EH (cell line): ENCODE results near the gene CPXM2.

Experiments used
- DNase-seq: peaks from one replicate; pipeline ENCODE4 v3.0.0-alpha.2; 2015; ENCODE audit warnings: low read depth

CPXM2 gene

DNA sequence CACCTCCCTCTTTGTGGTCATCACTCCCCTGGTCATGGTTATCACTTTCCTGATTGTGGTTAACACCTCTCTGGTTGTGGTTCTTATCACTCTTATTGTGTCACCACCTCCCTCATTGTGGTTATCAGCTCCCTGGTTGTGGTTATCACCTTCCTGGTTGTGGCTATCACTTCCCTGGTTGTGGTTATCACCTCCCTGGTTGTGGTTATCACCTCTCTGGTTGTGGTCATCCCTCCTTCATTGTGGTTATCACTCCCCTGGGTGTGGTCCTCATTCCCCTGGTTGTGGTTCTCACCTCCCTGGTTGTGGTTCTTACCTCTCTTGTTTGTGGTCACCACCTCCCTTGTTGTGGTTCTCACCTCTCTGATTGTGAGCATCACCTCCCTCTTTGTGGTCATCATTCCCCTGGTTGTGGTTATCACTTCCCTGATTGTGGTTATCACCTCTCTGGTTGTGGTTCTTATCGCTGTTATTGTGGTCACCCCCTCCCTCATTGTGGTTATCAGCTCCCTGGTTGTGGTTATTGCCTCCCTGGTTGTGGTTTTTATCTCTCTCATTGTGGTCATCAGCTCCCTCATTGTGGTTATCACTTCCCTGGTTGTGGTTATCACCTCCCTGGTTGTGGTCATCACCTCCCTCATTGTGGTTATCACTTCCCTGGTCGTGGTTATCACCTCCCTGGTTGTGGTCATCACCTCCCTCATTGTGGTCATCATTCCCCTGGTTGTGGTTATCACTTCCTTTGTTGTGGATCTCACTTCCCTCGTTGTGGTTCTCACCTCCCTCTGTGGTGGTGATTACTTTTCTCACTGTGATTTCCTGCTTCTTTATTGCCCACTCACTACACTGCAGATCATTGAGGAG, 118.7 kb downstream of the CPXM2 start:
- DNase-seq, result no peak

DNA sequence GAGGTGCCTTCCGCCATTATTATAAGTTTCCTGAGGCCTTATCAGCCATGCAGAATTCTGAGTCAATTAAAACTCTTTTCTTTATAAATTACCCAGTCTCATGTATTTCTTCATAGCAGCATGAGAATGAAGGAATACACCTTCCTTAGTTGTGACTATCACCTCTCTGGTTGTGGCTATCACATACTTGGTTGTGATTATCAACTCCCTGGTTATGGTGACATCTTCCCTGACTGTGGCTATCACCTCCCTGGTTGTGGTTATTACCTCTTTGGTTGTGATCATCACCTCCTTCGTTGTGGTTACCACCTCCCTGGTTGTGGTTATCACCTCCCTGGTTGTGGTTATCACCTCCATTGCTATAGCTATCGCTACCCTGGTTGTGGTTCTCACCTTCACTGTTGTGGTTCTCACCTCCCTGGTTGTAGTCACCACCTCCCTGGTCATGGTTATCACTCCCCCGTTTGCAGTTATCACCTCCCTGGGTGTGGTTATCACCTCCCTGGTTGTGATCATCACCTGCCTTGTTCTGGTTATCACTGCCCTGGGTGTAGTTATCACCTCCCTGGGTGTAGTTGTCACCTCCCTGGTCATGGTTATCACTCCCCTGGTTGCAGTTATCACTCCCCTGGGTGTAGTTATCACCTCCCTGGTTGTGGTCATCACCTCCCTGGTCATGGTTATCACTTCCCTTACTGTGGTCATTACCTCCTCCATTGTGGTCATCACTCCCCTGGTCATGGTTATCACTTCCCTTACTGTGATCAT, 119.5 kb downstream of the CPXM2 start:
- DNase-seq, result no peak

DNA sequence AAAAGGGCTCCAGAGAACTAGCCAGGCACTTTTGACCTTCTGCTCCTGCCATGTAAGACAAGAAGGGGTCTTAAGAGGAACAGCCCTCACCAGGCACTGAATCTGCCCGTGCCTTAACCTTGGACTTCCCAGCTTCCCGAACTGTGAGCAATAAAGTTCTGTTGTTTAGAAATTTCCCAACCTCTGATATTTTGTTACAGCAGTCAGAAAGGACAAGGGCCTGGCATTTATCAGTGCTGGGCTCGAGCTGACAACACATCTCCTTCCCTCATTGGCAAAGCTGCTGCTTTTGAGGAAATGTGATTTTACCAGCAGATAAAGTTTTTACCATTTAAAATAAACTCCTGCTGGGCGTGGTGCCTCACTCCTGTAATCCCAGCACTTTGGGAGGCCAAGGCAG, 122.0 kb downstream of the CPXM2 start:
- no peak for DNase-seq

DNA sequence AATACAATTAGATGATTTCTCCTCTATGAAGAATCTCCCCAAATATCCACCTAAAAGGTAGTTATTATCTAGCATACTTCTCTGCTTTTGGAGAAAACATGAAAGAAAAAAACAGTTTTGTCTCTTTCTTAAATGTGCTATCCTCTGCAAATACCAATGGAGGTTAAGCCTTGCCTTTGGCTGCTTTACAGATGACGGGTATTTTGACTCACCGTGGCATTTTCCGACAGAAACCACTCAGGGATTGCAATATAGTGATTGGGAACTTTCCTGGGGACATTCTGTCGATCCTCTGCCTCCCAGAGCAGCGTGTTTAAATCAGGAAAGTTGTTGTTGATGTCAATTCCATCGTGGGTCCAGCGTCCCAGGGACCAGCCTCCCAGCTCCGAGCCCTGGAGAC, 124.8 kb downstream of the CPXM2 start:
- DNase-seq, result peak; percentile 13

DNA sequence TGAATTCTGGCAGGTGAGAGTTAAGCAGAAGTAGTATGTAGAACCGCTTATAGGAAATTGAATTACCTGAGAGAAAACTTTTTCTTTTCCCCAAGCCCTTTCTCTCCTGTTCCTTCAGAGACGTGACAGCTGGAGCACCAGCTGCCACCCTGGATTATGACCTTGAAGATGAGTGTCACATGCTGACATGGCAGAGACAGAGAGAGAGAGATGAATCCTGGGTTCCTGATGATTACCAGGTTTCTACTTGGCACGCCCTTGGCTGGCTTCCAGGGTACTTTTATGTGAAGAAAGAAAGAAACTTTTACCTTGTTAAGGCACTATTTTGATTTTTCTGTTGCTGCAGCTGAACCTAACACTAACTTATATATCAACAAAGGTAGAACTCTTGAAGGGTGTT, 125.6 kb downstream of the CPXM2 start:
- no peak for DNase-seq

DNA sequence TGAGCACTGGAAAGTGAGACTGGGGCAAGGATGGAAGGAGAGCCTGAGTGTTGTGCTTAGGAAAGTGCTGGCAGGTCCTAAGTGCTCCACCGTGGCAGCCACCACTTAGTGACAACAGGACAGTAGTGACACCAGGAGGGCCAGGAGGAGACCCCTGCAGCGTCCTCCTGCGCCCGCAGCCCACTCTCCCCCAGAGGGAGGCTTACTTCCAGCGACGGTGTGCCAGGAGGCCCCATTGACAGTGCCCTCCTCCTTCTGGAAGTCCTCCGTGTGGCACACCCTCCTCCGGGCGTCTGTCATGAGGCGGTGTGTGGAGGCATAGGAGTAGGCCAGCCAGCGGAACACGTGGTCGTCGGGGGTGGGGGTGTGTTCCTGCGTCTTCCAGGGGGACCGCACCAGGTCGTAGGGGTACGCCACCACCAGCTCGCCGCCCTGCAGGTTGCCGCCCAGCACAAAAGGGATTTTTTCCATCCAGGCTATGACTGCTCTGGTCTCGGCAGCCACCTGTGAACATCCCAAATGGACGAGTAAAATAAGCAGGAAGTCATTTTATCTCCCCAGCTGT, 129.9 kb downstream of the CPXM2 start:
- DNase-seq, result no peak

DNA sequence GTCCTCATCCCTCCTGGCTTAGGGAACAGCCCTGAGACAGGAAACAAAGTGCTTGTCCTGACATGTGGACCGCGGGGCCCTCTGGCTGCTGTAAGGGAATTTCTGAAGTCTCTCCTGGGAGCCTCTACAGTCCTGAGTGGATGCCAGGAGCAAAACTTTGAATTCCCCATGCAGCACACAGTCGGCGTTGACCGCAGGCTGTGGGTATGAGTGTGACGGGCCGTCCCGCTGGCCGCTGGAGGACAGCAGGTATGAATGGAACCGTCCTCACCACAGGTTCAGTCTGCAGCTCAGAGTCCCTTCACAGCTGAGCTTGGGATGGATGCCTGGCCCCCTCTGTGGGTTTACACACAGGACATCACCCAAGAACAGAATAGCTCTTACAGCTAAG, 130.6 kb downstream of the CPXM2 start:
- no peak for DNase-seq

DNA sequence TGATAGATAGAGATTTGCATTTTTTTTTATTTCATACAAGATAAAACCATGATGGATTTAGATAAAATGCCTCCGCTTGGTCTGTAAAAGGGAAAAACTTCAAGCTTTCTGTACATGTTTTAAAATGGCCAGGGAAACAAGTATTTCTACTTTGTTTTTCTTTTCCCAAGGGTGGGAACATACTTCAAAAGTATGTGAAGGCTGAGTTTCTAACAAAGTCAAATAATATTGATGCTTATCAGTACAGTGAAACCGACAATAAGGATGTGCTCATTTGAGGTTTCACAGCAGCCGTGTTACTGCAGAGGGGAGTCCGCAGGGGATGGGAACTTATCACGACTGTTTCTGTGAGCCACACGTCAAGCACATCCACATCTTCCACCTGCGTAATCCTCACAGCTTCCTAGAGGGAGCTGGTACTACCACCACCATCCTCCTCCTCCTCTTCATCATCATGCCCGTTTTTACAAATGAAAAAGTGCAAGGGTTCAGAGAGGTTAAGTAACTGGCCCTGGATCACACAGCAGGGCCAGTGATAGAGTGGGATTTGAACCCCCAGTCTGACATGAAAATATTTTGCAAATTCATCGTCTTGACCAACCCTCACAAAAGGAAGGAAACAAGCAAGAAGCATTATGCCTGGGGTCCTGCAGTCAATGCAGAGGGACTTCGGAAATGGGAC, 131.1 kb downstream of the CPXM2 start:
- DNase-seq, result no peak

DNA sequence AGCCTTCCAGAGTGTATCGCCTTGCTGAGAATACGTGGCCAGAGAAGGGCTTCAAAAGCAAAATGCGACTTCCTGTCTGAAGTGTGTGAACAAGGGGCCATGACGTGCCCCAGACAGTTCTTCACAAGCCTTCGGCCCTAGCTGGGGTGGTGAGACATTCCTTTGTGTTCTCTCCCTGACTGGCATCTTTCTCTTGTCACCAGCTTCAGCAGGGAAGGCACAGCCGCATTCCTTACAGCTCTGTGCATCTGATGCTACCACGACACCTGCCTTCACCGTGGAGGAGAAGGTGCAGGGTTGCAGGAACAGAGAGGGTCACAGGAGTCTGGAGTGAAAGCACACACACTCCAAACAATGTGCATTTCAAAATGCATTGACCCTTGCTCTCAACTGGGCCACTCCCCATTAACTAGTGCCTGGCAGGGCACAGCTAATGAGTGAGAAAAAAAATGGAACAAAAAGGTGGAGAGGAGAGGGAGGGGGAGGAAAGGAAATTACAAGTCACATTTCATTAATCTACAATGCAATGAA, 132.0 kb downstream of the CPXM2 start:
- DNase-seq, result no peak

DNA sequence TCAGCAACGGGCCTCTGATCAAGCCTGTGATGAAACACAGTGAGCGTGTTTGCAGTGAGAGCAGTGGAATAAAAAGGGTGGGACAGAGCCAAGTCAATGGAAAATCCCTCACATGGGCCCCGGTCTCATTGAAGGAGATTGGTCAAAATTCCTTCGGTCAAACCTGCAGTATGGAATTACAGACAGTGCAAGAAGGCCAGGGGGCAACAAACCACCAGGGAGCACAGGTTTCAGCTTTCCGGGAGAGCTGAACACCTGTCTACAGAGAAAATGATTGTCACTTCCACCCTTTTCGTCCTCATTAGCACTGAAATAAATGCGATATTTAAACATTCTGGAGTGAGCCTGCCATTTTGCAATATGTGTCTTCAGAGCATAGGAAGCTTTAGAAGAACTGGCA, 132.6 kb downstream of the CPXM2 start:
- no peak for DNase-seq

DNA sequence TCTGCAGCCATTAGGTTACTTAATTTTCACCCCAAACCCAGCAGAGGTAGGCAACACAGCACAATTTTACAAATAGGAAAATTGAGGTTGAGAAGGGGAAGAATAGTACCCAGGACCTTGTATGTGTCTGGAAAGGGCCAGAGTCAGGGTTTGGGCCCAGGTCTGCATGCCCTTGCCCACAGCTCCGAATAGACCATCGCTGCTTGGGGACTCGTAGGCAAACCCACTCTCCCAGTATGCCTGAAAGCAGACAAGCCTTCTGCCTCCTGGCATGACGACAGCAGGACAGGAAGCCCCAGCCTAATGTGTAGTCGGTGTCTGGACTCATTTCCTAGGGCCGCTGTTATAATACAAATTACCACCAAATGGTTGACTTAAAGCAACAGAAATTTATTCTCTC, 133.8 kb downstream of the CPXM2 start:
- DNase-seq, result no peak

DNA sequence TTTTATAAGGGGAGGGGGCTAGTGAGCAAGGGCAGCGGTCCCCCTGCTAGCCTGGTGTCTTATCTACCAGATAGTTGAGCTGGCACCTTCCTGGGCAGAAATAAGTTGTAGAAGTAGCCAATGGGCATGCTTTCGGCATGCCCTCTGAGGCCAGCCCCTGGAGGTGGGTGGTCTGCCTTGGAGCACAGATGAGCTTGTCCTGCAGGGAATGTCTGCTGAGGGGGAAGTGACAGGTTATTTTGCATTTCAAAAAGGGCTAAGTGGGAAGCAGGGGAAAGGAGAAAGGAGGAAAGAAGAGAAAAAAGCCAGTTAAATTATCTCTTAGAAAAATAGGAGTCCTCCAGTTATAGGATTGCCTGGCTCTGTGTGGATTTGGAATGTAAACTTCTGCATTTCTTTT, 136.5 kb downstream of the CPXM2 start:
- DNase-seq, result no peak

DNA sequence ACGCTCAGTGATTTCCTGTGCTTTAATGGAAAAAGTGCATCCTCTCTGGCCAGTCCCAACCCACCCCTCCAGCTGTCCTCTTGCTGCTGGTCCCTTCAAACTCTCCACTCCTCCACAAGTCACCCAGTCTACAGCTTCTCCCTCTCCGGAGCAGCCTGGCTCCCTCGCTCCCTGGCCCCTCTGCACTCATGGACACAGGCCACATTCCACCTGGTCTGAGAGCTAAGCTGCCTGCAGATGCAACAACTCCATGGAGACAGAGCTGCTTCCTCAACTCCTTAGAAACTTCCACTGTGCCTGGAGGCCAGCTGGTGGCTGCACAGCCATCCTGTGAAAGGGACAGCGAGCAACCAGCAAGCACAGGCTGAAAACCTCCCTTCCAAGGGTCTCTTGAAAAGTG, 137.5 kb downstream of the CPXM2 start:
- no peak for DNase-seq

DNA sequence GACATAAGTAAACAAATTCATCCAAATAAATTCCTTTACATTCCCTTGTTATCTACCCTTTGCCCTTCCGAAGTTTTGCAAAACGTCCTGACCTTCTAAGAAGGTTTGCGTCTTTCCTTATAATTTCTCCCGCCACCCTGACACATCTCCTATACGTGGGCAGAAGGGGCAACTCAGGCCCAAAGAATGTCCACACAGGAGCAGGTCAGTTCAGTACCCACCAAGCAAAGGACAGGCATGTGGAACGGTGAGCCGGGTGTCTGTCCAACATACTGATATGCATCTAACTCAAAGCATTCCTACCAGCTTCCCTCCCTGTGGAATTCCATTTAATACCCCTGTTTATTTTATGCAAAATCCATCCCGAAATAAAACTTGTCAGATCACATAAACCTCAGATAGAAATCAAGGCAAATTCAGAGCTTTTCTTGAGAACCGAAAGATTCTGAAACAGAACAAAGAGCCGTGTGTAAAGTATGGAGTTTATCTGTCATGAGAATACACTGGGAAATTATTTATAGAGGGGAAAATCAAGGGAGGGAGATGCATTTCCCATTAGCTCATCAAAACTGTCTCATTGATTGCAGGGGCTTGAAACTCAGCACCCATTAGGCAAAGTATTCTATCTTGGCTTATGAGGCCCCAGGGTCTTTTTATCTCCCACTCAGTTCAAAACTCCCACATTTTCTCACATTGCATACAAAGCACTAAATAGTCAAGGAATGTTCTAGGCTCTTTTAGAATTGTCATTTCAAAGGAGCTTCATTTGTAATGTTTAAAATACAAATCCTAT, 140.1 kb downstream of the CPXM2 start:
- DNase-seq, result no peak

DNA sequence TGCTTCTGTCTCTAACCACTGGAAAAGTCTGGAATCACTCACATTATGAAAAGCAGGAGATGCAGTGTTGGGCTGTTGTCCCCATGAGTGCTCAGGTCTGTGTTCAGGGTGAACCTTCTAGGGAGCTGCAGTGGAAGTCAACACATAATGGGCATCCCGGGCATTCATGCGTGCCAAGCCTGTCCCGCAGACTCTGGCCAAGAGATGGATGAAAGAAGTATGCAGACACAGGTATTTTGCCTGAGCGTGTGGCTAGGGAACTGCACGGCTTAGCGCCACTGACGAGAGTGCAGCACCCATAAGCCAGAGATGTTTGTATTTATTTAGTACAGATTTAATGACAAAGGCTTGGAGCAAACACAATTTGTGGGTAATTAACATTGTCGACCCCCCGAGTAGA, 140.7 kb downstream of the CPXM2 start:
- DNase-seq, result no peak

DNA sequence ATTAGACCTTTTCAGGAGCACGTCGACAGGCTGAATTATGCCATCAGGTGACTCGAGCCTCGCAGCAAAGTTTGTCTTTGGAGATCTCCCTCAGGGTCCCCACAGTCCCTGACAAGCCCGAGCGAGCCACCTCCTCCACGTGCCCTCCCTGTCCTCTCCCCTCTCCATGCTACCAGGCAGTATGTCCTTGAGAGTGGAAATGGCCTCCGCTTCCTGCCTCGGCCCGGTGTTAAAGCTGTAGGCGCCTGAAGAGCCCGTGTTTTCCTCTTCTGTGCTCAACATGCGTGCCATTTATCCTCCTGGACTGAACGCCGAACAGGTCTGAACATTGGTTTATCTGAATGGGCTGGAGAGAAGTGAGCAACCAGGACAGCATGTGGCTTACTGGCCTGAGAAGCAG, 142.9 kb downstream of the CPXM2 start:
- DNase-seq, result no peak

DNA sequence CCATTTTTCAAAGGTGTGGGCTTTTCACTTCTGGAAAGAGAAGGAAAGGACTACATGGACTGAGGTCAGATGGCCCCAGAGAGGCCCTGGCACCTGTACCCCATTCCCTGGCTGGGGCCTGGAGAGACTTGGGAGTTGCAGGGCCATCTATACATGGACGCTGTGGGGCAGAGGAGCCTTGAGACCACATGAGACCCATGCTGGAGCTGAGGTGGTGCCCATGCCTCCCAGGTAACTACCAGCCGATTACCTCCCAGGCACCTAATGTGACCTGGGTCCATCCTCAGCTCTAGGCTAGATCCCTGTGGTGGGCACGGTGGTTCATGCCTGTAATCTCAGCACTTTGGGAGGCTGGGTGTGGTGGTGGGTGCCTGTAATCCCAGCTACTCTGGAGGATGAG, 144.2 kb downstream of the CPXM2 start:
- DNase-seq, result no peak

DNA sequence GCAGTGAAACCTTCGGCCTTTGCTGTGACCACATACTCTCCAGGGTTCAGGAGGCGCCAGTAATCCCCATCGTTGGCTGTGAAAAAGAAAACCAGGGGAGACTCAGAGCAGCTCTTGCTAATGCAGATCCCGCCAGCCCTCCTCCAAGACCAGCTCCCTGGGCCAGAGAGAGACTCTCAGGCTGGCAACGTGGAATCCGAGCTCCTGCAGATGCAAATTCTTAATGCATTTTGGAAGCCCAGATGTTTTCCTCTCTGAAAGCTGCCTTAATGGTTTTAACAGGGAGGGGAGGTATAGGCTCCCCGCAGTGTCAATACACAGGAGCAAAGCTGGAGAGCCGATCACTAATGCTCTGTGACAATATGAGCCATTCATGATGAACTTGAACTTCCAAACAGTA, 144.7 kb downstream of the CPXM2 start:
- no peak for DNase-seq

DNA sequence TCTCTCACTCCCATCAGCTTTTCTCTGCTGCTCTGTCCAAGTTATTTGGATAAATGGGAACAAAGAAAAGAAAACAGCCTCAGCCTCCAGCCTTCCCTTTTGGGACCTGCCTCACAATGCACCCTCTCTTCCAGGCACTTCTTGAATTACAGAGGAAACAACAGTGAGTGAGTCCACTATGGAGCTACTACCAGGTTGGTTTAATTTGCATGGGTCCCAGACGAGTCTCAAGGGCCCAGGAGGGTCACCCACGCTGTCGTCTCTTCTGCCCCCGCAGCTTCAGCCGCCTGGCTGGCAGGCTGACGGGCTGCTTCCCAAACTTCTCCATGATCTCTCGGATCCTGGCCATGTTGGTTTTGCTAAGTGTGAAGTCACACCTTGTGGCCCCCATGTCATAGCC, 145.1 kb downstream of the CPXM2 start:
- DNase-seq, result no peak

DNA sequence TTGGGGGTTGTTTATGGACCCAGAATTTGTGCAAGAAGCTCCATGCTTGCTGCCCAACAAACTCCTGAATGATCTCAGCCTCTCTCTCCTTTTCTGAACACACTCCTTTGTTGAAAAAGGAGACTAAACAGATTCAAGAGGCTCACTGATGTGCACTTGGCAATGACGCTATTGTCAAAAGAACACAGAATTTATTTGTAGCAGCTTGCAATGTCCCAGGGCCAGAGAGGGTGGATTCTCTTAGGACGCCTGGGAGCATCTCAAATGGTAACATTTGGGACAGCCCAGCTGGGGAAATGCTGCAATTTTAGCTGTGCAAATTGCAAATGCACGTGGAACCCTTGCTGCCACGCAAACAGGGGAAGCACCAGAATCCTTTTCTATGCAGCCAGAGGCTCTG, 145.5 kb downstream of the CPXM2 start:
- DNase-seq, result no peak

DNA sequence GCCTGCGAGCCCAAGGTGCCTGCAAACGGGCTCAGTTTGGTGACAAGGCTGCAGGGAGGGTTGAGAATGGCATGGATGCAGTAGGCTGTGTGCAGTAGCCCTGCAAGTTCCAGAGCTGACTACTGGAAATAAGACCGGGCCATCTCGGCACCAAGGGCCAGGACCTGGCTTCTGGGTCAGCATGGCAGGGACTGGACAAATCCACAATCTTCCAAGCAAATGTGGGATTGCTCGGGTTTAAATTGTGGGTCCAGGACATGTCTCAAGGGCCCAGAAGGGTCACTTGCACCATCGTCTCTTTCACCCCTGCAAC, 147.4 kb downstream of the CPXM2 start:
- DNase-seq, result no peak
